Liver (tissue), 9 donors: ENCODE data around the gene RTP2. TPM values are rescaled to one million over a fixed set of nuclear protein-coding genes. Genes with fewer than 3 reads are reported as not detected.

Experiments used
- DNase-seq: peaks from one replicate; pipeline ENCODE4 v3.0.0-alpha.2; 2017; ENCODE audit warnings: low spot score
- H3K27ac ChIP-seq, 2 donors: one replicate each; pipeline ENCODE4 v1.7.0; 2013; ENCODE audit warnings: inconsistent platforms in 2 of 2, low read length in 2 of 2, control low read depth in 1 of 2, low read depth in 1 of 2, mild to moderate bottlenecking in 1 of 2
- H3K27me3 ChIP-seq, 4 donors: one replicate each; pipeline versions ENCODE4 v1.6.1 to v1.7.0; 2013; ENCODE audit warnings: low read length in 3 of 4, inconsistent platforms in 1 of 4, mild to moderate bottlenecking in 1 of 4, moderate library complexity in 1 of 4; ENCODE audit not compliant: control insufficient read depth in 4 of 4, insufficient read depth in 4 of 4
- H3K36me3 ChIP-seq, 4 donors: one replicate each; pipeline versions ENCODE4 v1.6.1 to v1.7.0; 2013; ENCODE audit warnings: low read length in 3 of 4, mild to moderate bottlenecking in 3 of 4, low read depth in 1 of 4, moderate library complexity in 1 of 4; ENCODE audit not compliant: control insufficient read depth in 4 of 4, insufficient read depth in 3 of 4
- H3K4me1 ChIP-seq, 4 donors: one replicate each; pipeline versions ENCODE4 v1.6.1 to v1.7.0; 2013; ENCODE audit warnings: low read length in 3 of 4, mild to moderate bottlenecking in 3 of 4, moderate library complexity in 1 of 4; ENCODE audit not compliant: control insufficient read depth in 4 of 4, insufficient read depth in 4 of 4
- H3K4me3 ChIP-seq, 3 donors: one replicate each; pipeline versions ENCODE4 v1.6.1 to v1.7.0; 2013; ENCODE audit warnings: low read length in 3 of 3, control low read depth in 1 of 3, low read depth in 1 of 3, mild to moderate bottlenecking in 1 of 3
- H3K9ac ChIP-seq, 2 donors: one replicate each; pipeline ENCODE4 v1.7.0; 2013; ENCODE audit warnings: low read length in 2 of 2, mild to moderate bottlenecking in 2 of 2, moderate library complexity in 2 of 2, control low read depth in 1 of 2, low read depth in 1 of 2
- H3K9me3 ChIP-seq, 4 donors: one replicate each; pipeline versions ENCODE4 v1.6.1 to v1.7.0; 2013; ENCODE audit warnings: low read length in 3 of 4; ENCODE audit not compliant: control insufficient read depth in 4 of 4
- ATF3 ChIP-seq: IDR thresholded peaks from 2 replicates; pipeline ENCODE4 v1.6.1; 2016; ENCODE audit warnings: antibody characterized with exemption
- CTCF ChIP-seq: fragments of 150-350 bp; IDR thresholded peaks from 2 replicates; pipeline ENCODE4 v1.5.1; 2017; ENCODE audit warnings: improper control_type of control experiment, low read depth, low read length; ENCODE audit not compliant: missing input control
- EGR1 ChIP-seq, 2 donors: IDR thresholded peaks; 2 replicates each; pipeline ENCODE4 v1.6.1; 2016 to 2018; ENCODE audit warnings: antibody characterized with exemption in 2 of 2, low read depth in 2 of 2
- FOXA1 ChIP-seq: IDR thresholded peaks from 2 replicates; pipeline ENCODE4 v1.6.1; 2016; ENCODE audit warnings: antibody characterized with exemption
- FOXA2 ChIP-seq: IDR thresholded peaks from 2 replicates; pipeline ENCODE4 v1.6.1; 2016; ENCODE audit warnings: antibody characterized with exemption
- GABPA ChIP-seq, 2 donors: IDR thresholded peaks in 1 of 2; conservative IDR thresholded peaks in 1 of 2; 2 replicates each; pipeline ENCODE4 v1.6.1; 2016; ENCODE audit warnings: antibody characterized with exemption in 2 of 2, mild to moderate bottlenecking in 1 of 2, moderate library complexity in 1 of 2
- HNF4A ChIP-seq, 2 donors: conservative IDR thresholded peaks; 2 replicates each; pipeline ENCODE4 v1.6.1; 2016; ENCODE audit warnings: antibody characterized with exemption in 2 of 2, mild to moderate bottlenecking in 2 of 2
- HNF4G ChIP-seq: IDR thresholded peaks from 2 replicates; pipeline ENCODE4 v1.6.1; 2016; ENCODE audit warnings: antibody characterized with exemption
- JUND ChIP-seq, 2 donors: IDR thresholded peaks; 2 replicates each; pipeline ENCODE4 v1.6.1; 2016; ENCODE audit warnings: antibody characterized with exemption in 2 of 2
- MAX ChIP-seq: IDR thresholded peaks from 2 replicates; pipeline ENCODE4 v1.6.1; 2016; ENCODE audit warnings: antibody characterized with exemption
- NR2F2 ChIP-seq: IDR thresholded peaks from 2 replicates; pipeline ENCODE4 v1.6.1; 2016; ENCODE audit warnings: antibody characterized with exemption
- RAD21 ChIP-seq, 2 donors: IDR thresholded peaks; 2 replicates each; pipeline ENCODE4 v1.6.1; 2016; ENCODE audit warnings: antibody characterized with exemption in 2 of 2, mild to moderate bottlenecking in 2 of 2
- REST ChIP-seq: IDR thresholded peaks from 2 replicates; pipeline ENCODE4 v1.6.1; 2016; ENCODE audit warnings: antibody characterized with exemption, mild to moderate bottlenecking
- RXRA ChIP-seq, 2 donors: IDR thresholded peaks; 2 replicates each; pipeline ENCODE4 v1.6.1; 2017 to 2018; ENCODE audit warnings: antibody characterized with exemption in 2 of 2, mild to moderate bottlenecking in 1 of 2
- SP1 ChIP-seq: IDR thresholded peaks from 2 replicates; pipeline ENCODE4 v1.6.1; 2018; ENCODE audit warnings: antibody characterized with exemption, mild to moderate bottlenecking
- TAF1 ChIP-seq: conservative IDR thresholded peaks from 2 replicates; pipeline ENCODE4 v1.6.1; 2016; ENCODE audit warnings: antibody characterized with exemption, mild to moderate bottlenecking
- YY1 ChIP-seq: IDR thresholded peaks from 2 replicates; pipeline ENCODE4 v1.6.1; 2016; ENCODE audit warnings: antibody characterized with exemption, mild to moderate bottlenecking
- ZBTB33 ChIP-seq: IDR thresholded peaks from 2 replicates; pipeline ENCODE4 v1.6.1; 2016; ENCODE audit warnings: antibody characterized with exemption
- WGBS: extraction: QIAGEN DNeasy Blood & Tissue Kit; methylation state at CpG from one replicate; pipeline ENCODE4 v1.1.7; 2013; 5-methylcytosine and 5-hydroxymethylcytosine counted together
- polyA plus RNA-seq, 2 donors: library from polyadenylated mRNA; stranded (reverse) in 1 of 2; unstranded in 1 of 2; fragments of 200-250 nt in 1 of 2; fragments of >200 nt in 1 of 2; fragmentation: Nextera tagmentation in 1 of 2; extraction: Ambion mirVana in 1 of 2; gene quantifications; one replicate each; pipeline versions ENCODE4 v1.2.1 to v1.2.3, GENCODE V29; 2013 to 2015
- total RNA-seq, 2 donors: library from RNA; depleted of rRNA; stranded (reverse); fragments of >200 nt; gene quantifications; one replicate each; pipeline ENCODE4 v1.2.3, GENCODE V29; 2014
- donor health status: healthy.
- donor health status: healthy.
- donor health status: healthy.
- donor health status: healthy.
- donor health status: healthy.

RTP2 gene
- total and polyA plus RNA-seq, 4 donors, result not detected

GRCh38 chr3:187747506-187747905 lies 45.1 kb upstream of the RTP2 start:
- peak overlapping the region in 1 of 3 donors; percentile 85 for H3K4me3 ChIP-seq
- peak overlapping the region; percentile 100 for H3K27ac ChIP-seq
- no peaks in the 10 kb centered on the region for H3K36me3 ChIP-seq
- no peak for DNase-seq
- 39% methylated on average over 5 of the region's 5 CpGs for WGBS
- peaks cover 3 to 40% (median 32%) of the 10 kb centered on the region in 4 donors for H3K4me1 ChIP-seq
- H3K9ac ChIP-seq, result peak overlapping the region in 1 of 2 donors; percentile 98
- no peak for TF ChIP-seq NR2F2
- TF ChIP-seq EGR1 (IDR thresholded peaks at IDR 0.05; ENCODE audit: low read depth in 2 of 2), result no peak
- no peak for TF ChIP-seq JUND (IDR thresholded peaks at IDR 0.05)
- TF ChIP-seq ATF3, result no peak
- no peaks in the 10 kb centered on the region for H3K27me3 ChIP-seq
- no peaks in the 10 kb centered on the region for H3K9me3 ChIP-seq

- no peaks in the 10 kb centered on the region for H3K36me3 ChIP-seq
- peak overlapping the region; percentile 57 to 85 (median 74) for H3K4me3 ChIP-seq
- H3K27me3 ChIP-seq, result no peaks in the 10 kb centered on the region
- DNase-seq, result no peak
- no peaks in the 10 kb centered on the region for H3K9me3 ChIP-seq
- peak overlapping the region; percentile 100 for H3K27ac ChIP-seq
- H3K9ac ChIP-seq, result peak overlapping the region; percentile 82 to 100
- no peak for TF ChIP-seq ZBTB33
- TF ChIP-seq FOXA2, result no peak
- TF ChIP-seq EGR1 (IDR thresholded peaks at IDR 0.05; ENCODE audit: low read depth in 2 of 2), result no peak
- TF ChIP-seq YY1, result no peak
- no peak for TF ChIP-seq HNF4G
- TF ChIP-seq GABPA (IDR thresholded peaks at IDR 0.05 in 1 of 2, conservative IDR thresholded peaks at IDR 0.05 in 1 of 2), result no peak
- TF ChIP-seq FOXA1, result no peak
- no peak for TF ChIP-seq SP1
- no peak for TF ChIP-seq CTCF
- no peak for TF ChIP-seq RXRA (IDR thresholded peaks at IDR 0.05)
- TF ChIP-seq TAF1, result no peak
- TF ChIP-seq MAX, result no peak
- TF ChIP-seq NR2F2, result no peak
- TF ChIP-seq REST, result no peak
- TF ChIP-seq HNF4A (conservative IDR thresholded peaks at IDR 0.05), result no peak
- no peak for TF ChIP-seq ATF3
- no peak for TF ChIP-seq RAD21 (IDR thresholded peaks at IDR 0.05)
- 19% methylated on average over 10 of the region's 10 CpGs for WGBS
- H3K4me1 ChIP-seq, result peaks cover 3 to 46% (median 33%) of the 10 kb centered on the region in 4 donors
Observed at GRCh38 chr3:187746442-187747281, 44.3 kb upstream of the RTP2 start.
